OCI-LY7 (cell line): ENCODE data around the gene SLC22A13.

Experiments
- CTCF ChIP-seq: fragments of 200-600 bp; sonication (generic); conservative IDR thresholded peaks from 2 replicates; pipeline ENCODE4 v1.5.1; 2014; ENCODE audit warnings: mild to moderate bottlenecking, antibody characterized with exemption, low read length, moderate library complexity, mixed read lengths
- EZH2phosphoT487 ChIP-seq: fragments of 200-600 bp; sonication (generic); IDR thresholded peaks from 2 replicates; pipeline ENCODE4 v1.6.1; 2018; ENCODE audit warnings: low read depth, borderline replicate concordance, mild to moderate bottlenecking, mixed run types, antibody characterized with exemption, low read length, moderate library complexity, mixed read lengths

GRCh38 chr3:38229036-38229435 lies 36.6 kb upstream of the SLC22A13 start:
- TF ChIP-seq CTCF (no peak), EZH2phosphoT487 (no peak)
